Activated CD8-positive, alpha-beta T cell treated with anti-CD3 and anti-CD28 coated beads, Interleukin-2, amount 10 ng/mL, durations not matched to agents 7 days and 5 days (primary cell): ENCODE measurements around the gene MMD. TPM values are rescaled to one million over a fixed set of nuclear protein-coding genes. Genes with fewer than 3 reads are reported as not detected.

Experiments used
- ATAC-seq: fragments of 150-1000 bp; cut with Tn5 transposase; one replicate; pipeline ENCODE4 v1.10.0; 2021; ENCODE audit warnings: moderate library complexity
- CTCF ChIA-PET: fragments of 350-600 bp; sonication (Branson Sonifier 250); formaldehyde crosslinking; loops from one replicate; lab custom pipeline; 2021; ENCODE audit warnings: antibody characterized with exemption; lab: Charles Lee
- POLR2A ChIA-PET: fragments of 350-600 bp; sonication (Branson Sonifier 250); formaldehyde crosslinking; loops from one replicate; lab custom pipeline; 2021; ENCODE audit warnings: antibody characterized with exemption; lab: Charles Lee
- DNase-seq: peaks from one replicate; pipeline ENCODE4 v3.0.0-alpha.2; 2020
- H3K27ac Mint-ChIP-seq: one replicate; pipeline ENCODE4 v1.8.0; 2021; ENCODE audit warnings: mild to moderate bottlenecking, mixed read lengths
- H3K27me3 Mint-ChIP-seq: one replicate; pipeline ENCODE4 v1.8.0; 2021; ENCODE audit warnings: low read depth, mixed read lengths
- H3K36me3 Mint-ChIP-seq: one replicate; pipeline ENCODE4 v1.8.0; 2021; ENCODE audit warnings: low read depth, mixed read lengths
- H3K4me1 Mint-ChIP-seq: one replicate; pipeline ENCODE4 v1.8.0; 2021; ENCODE audit warnings: low read depth, mixed read lengths
- H3K4me3 Mint-ChIP-seq: one replicate; pipeline ENCODE4 v1.8.0; 2021; ENCODE audit warnings: mild to moderate bottlenecking, mixed read lengths
- H3K9me3 Mint-ChIP-seq: one replicate; pipeline ENCODE4 v1.8.0; 2022; ENCODE audit warnings: mixed read lengths; ENCODE audit not compliant: insufficient read depth
- total RNA-seq, 2 experiments: library from RNA; stranded (reverse); gene quantifications; one replicate each; pipeline ENCODE4 v1.2.3, GENCODE V29; 2021

The MMD gene
- total RNA-seq, 2 experiments from 2014 or later: 39.4 to 41.3 TPM

- Mint-ChIP-seq H3K4me3 (peak overlapping the region; percentile 94), H3K9me3 (peaks cover 5% of the 10 kb centered on the region), H3K27me3 (peaks cover 5% of the 10 kb centered on the region), H3K36me3 (peaks cover 59% of the 10 kb centered on the region), H3K27ac (peak overlapping the region; percentile 99), H3K4me1 (peaks cover 67% of the 10 kb centered on the region)
- CTCF ChIA-PET: interaction anchor here (0.7 to 1.7 kb wide), 6 partner anchors 8 to 427 kb away, joined by 3 to 6 read pairs (median 4); partner anchors contain the start of gene PCTP
- POLR2A ChIA-PET: interaction anchor here (0.7 to 1.8 kb wide), 2 partner anchors 20 to 108 kb away, joined by 3 to 7 read pairs; no protein-coding TSS in a partner anchor
- DNase-seq (no peak), ATAC-seq (no peak)
Observed at GRCh38 chr17:55418369-55419268, 3.0 kb downstream of the MMD start.

DNA sequence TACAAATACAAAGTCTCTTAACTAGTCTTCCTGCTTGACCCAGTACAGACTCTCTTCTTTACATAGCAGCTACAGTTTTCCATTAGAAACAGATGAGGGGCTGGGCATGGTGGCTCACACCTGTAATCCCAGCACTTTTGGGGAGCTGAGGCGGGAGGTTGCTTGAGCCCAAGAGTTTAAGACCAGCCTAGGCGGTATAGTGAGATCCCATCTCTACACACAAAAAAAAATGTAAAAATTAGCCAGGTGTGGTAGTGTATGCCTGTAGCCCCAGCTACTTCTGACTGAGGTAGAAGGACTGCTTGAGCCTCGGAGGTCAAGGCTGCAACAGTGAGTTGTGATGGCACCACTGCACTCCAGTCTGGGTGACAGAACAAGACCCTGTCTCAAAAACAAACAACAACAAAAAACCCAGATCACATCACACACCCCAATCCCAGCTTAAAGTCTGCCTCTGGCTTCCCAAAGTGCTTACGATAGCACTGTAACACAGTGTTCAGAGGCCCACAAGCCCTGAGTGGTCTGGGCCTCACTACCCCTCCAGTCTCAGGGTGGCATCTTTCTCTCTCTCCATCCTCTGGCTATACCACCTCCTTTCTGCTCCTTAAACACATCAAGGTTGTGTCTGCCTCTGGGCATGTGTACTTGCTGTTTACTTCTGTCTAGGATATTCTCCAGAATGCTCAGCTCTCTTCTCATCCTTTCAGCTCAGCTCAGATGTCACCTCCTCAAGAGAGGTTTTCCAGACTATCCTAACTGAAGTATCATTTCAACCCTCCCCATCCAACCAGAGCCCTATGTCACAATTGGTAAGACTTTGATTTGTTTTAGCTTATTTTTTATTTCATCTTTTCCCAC, 4.0 kb downstream of the MMD start:
- Mint-ChIP-seq H3K27me3 (no peaks in the 10 kb centered on the region), H3K36me3 (peaks cover 67% of the 10 kb centered on the region), H3K27ac (peak overlapping the region; percentile 47), H3K4me3 (no peak overlapping the region), H3K9me3 (peaks cover 5% of the 10 kb centered on the region), H3K4me1 (peaks cover 72% of the 10 kb centered on the region)
- POLR2A ChIA-PET: no interaction called here
- no peak for DNase-seq
- CTCF ChIA-PET: interaction anchor here (1.0 to 1.7 kb wide), 4 partner anchors 12 to 333 kb away, joined by 3 to 6 read pairs (median 4); partner anchors contain the start of gene PCTP
- ATAC-seq: no peak

- H3K27ac Mint-ChIP-seq: peak overlapping the region; percentile 47
- POLR2A ChIA-PET: no interaction called here
- DNase-seq (no peak), ATAC-seq (no peak)
- H3K27me3 Mint-ChIP-seq: no peaks in the 10 kb centered on the region
- peaks cover 5% of the 10 kb centered on the region for H3K9me3 Mint-ChIP-seq
- H3K4me1 Mint-ChIP-seq: peaks cover 70% of the 10 kb centered on the region
- H3K4me3 Mint-ChIP-seq: no peak overlapping the region
- peaks cover 73% of the 10 kb centered on the region for H3K36me3 Mint-ChIP-seq
- CTCF ChIA-PET: no interaction called here
Observed at GRCh38 chr17:55416470-55417052, 5.1 kb downstream of the MMD start.

GRCh38 chr17:55416000-55416399, 5.6 kb downstream of the MMD start:
- H3K27ac Mint-ChIP-seq: no peak overlapping the region
- ChIA-PET POLR2A (no interaction called here), CTCF (no interaction called here)
- H3K4me1 Mint-ChIP-seq: peaks cover 70% of the 10 kb centered on the region
- peaks cover 78% of the 10 kb centered on the region for H3K36me3 Mint-ChIP-seq
- ATAC-seq: no peak
- no peak for DNase-seq
- no peak overlapping the region for H3K4me3 Mint-ChIP-seq
- H3K9me3 Mint-ChIP-seq: peaks cover 5% of the 10 kb centered on the region
- H3K27me3 Mint-ChIP-seq: no peaks in the 10 kb centered on the region

DNA sequence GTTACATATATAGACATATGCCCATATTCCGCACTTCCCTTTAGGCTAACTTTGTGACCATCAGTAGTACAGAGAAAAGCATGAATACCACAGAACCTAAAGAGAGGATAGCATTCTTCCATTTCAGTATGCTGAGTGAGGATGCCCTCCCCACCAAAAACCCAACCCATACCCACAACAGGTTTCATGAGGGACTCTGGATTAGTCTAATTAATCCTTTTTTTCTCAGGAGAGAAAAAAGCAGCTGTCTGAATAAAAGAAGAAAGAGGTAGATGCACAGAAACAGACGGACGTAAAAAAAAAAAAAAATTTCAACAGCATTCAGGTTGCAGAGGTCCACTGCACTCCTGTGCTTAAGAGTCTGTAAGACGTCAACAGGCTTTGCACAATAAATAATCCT, 6.7 kb downstream of the MMD start:
- POLR2A ChIA-PET: interaction anchor here (0.5 to 0.6 kb wide), 5 partner anchors 12 to 355 kb away, joined by 3 to 7 read pairs (median 5); no protein-coding TSS in a partner anchor

GRCh38 chr17:55413825-55414489, 7.7 kb downstream of the MMD start:
- peaks cover 82% of the 10 kb centered on the region for H3K36me3 Mint-ChIP-seq
- peak overlapping the region; percentile 74 for H3K27ac Mint-ChIP-seq
- ATAC-seq (peak; percentile 83), DNase-seq (peak; percentile 62)
- no peaks in the 10 kb centered on the region for H3K9me3 Mint-ChIP-seq
- POLR2A ChIA-PET: no interaction called here
- H3K27me3 Mint-ChIP-seq: no peaks in the 10 kb centered on the region
- peak overlapping the region; percentile 50 for H3K4me3 Mint-ChIP-seq
- peaks cover 62% of the 10 kb centered on the region for H3K4me1 Mint-ChIP-seq
- CTCF ChIA-PET: no interaction called here

More for the DNA sequence above, 6.7 kb downstream of the MMD start:
- Mint-ChIP-seq H3K27ac (peak overlapping the region; percentile 71), H3K9me3 (peaks cover 5% of the 10 kb centered on the region), H3K4me1 (peaks cover 70% of the 10 kb centered on the region), H3K4me3 (peak overlapping the region; percentile 52), H3K27me3 (no peaks in the 10 kb centered on the region), H3K36me3 (peaks cover 83% of the 10 kb centered on the region)
- ATAC-seq: no peak
- DNase-seq: no peak
- CTCF ChIA-PET: no interaction called here

DNA sequence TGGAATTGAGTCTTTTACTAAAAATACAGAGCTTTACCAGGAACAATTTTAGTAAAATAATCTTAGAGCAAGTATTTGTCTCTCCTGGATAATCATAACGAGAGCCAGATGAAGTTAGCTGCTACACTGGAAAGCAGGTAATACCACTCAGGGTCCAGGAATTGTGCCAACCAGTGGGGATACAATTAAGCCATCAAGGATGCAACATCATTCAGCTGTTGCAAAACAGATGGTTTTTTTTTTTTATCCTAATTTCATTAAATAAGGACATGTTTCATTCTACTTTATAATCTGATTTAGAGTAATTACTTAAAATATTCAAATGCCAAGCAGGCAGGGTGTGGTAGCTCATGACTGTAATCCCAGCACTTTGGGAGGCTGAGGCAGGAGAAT, 10.2 kb downstream of the MMD start:
- no peak overlapping the region for H3K27ac Mint-ChIP-seq
- H3K27me3 Mint-ChIP-seq: no peaks in the 10 kb centered on the region
- H3K4me3 Mint-ChIP-seq: no peak overlapping the region
- DNase-seq (no peak), ATAC-seq (no peak)
- ChIA-PET POLR2A (interaction anchor here (2.1 kb wide), 1 partner anchor 10 kb away, joined by 10 read pairs; the partner anchor contains the start of gene MMD), CTCF (interaction anchor here (1.5 kb wide), 1 partner anchor 8 kb away, joined by 5 read pairs; no protein-coding TSS in a partner anchor)
- peaks cover 42% of the 10 kb centered on the region for H3K4me1 Mint-ChIP-seq
- H3K9me3 Mint-ChIP-seq: no peaks in the 10 kb centered on the region
- peaks cover 77% of the 10 kb centered on the region for H3K36me3 Mint-ChIP-seq

DNA sequence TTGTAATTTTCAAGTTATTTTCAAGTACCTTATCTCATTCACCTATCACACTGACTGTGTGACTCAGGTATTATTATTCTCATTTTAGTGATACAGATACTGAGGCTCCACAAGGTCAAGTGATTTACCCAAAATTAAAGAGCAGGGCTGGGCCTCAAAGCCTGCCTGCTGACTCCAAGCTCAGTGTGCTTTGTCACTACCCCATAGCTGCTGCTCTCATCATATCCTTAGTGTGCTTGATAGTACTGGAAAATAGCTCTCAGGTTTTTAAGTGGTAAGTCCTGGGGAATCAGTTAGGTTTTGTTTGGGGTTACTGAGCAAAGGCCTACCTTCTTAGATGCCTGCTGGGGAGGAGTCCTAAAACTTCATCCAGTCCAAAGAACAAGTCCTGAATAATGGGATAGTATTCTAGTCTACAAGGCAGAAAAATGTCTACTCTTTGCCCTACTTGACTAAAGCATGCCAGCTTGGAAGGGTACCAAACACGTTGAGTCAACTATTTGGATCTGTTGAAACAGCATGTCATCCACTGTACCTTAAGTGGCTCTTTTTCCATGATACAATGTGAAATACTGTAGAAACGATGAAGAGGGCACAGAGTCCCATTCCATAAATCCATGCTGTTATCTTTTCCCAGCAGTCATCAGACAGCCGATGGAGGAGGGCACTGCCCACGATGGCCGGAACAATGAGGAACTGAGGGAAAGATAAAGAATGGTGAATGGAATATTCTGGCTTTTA, 10.7 kb downstream of the MMD start:
- no peaks in the 10 kb centered on the region for H3K9me3 Mint-ChIP-seq
- H3K27ac Mint-ChIP-seq: no peak overlapping the region
- POLR2A ChIA-PET: interaction anchor here (2.1 kb wide), 1 partner anchor 10 kb away, joined by 10 read pairs; the partner anchor contains the start of gene MMD
- CTCF ChIA-PET: interaction anchor here (1.0 to 1.5 kb wide), 4 partner anchors 9 to 103 kb away, joined by 3 to 5 read pairs (median 4); no protein-coding TSS in a partner anchor
- peaks cover 37% of the 10 kb centered on the region for H3K4me1 Mint-ChIP-seq
- H3K27me3 Mint-ChIP-seq: no peaks in the 10 kb centered on the region
- H3K4me3 Mint-ChIP-seq: no peak overlapping the region
- peaks cover 76% of the 10 kb centered on the region for H3K36me3 Mint-ChIP-seq
- ATAC-seq: no peak
- no peak for DNase-seq

DNA sequence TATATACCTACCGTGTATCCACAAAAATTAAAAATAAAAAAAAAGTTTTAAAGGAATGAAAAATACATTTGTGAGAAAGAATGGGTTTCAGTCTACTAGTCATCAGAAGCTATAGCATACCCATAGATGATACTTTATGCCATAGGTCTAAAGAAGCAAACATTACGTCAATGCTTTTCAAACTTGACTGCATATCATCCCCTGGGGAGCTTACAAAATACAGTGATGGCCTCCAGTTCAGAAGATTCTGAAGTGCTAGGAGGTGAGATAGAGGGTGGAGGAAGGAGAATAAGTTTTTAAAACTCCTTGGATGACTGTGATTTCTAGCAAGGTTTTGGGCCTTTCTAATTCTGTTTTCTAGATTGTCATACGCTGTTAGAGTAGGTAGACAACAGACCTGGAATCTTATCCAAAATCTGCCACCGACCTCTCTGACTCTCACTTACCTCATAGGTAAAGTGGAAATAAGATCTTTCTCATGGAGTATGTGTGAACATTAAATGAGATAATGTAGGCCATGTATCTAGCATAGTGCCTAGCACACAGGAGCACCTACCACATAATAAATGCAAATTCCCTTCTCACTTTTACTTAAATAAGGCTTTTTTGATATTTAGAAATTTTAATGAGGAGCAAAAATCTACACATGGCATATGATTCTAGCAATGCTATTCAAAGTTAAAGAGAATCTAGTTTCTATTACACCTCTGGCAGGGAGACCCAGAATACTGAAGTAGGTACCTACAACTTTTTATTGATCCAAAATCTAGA, 12.4 kb downstream of the MMD start:
- CTCF ChIA-PET: interaction anchor here (1.3 kb wide), 1 partner anchor 105 kb away, joined by 5 read pairs; no protein-coding TSS in a partner anchor
- Mint-ChIP-seq H3K27ac (no peak overlapping the region), H3K4me3 (no peak overlapping the region), H3K4me1 (peaks cover 23% of the 10 kb centered on the region), H3K27me3 (no peaks in the 10 kb centered on the region), H3K9me3 (no peaks in the 10 kb centered on the region), H3K36me3 (peaks cover 75% of the 10 kb centered on the region)
- POLR2A ChIA-PET: no interaction called here
- ATAC-seq (no peak), DNase-seq (no peak)
